Ascending aorta (tissue), 2 donors: ENCODE measurements around the gene TACC2. TPM values are rescaled to one million over a fixed set of nuclear protein-coding genes. Genes with fewer than 3 reads are reported as not detected.
A peak's percentile ranks its signal among the peaks of the same experiment; 100 is the strongest.

Experiments used
- DNase-seq, 2 donors: peaks; one replicate each; pipeline ENCODE4 v3.0.0-alpha.2; 2019; ENCODE audit warnings: low spot score in 2 of 2
- H3K27ac ChIP-seq, 2 donors: fragments of 200-600 bp; sonication (generic); one replicate each; pipeline ENCODE4 v1.5.1; 2016 to 2017; ENCODE audit warnings: mild to moderate bottlenecking in 1 of 2
- H3K27me3 ChIP-seq: fragments of 200-600 bp; sonication (generic); one replicate; pipeline ENCODE4 v1.5.1; 2017
- H3K36me3 ChIP-seq, 2 donors: fragments of 200-600 bp; sonication (generic); one replicate each; pipeline ENCODE4 v1.5.1; 2016
- H3K4me1 ChIP-seq, 2 donors: fragments of 200-600 bp; sonication (generic); one replicate each; pipeline ENCODE4 v1.5.1; 2016 to 2017; ENCODE audit warnings: mild to moderate bottlenecking in 1 of 2
- H3K4me3 ChIP-seq, 2 donors: fragments of 200-600 bp; sonication (generic); one replicate each; pipeline ENCODE4 v1.5.1; 2016 to 2017; ENCODE audit warnings: mild to moderate bottlenecking in 1 of 2
- H3K9me3 ChIP-seq, 2 donors: fragments of 200-600 bp; sonication (generic); one replicate each; pipeline ENCODE4 v1.5.1; 2016
- intact Hi-C: fragments of 100-400 bp; cut with DNase I; formaldehyde crosslinking; loops from one replicate; pipeline ENCODE4 v1.15.1; 2023
- total RNA-seq: library from RNA; depleted of rRNA; stranded (reverse); fragments of >200 nt; gene quantifications from one replicate; pipeline ENCODE4 v1.1.0, GENCODE V29; 2016
- TF ChIP-seq, protein P1 (sequence below), 3 experiments: fragments of 200-600 bp in 2 of 3; fragments of 450-650 bp in 1 of 3; sonication (generic) in 2 of 3; IDR thresholded peaks; one replicate each; pipeline ENCODE4 v1.5.1; 2016 to 2019; ENCODE audit warnings: antibody characterized with exemption in 3 of 3, mild to moderate bottlenecking in 1 of 3, moderate library complexity in 1 of 3

The TACC2 gene
- total RNA-seq, 1 donor from 2014 or later = 69.1 TPM

GRCh38 chr10:122288262-122288661 lies 299.3 kb downstream of the TACC2 start:
- peaks cover 6 to 13% of the 10 kb centered on the region in 2 donors for H3K4me1 ChIP-seq
- TF ChIP-seq, protein P1, sequence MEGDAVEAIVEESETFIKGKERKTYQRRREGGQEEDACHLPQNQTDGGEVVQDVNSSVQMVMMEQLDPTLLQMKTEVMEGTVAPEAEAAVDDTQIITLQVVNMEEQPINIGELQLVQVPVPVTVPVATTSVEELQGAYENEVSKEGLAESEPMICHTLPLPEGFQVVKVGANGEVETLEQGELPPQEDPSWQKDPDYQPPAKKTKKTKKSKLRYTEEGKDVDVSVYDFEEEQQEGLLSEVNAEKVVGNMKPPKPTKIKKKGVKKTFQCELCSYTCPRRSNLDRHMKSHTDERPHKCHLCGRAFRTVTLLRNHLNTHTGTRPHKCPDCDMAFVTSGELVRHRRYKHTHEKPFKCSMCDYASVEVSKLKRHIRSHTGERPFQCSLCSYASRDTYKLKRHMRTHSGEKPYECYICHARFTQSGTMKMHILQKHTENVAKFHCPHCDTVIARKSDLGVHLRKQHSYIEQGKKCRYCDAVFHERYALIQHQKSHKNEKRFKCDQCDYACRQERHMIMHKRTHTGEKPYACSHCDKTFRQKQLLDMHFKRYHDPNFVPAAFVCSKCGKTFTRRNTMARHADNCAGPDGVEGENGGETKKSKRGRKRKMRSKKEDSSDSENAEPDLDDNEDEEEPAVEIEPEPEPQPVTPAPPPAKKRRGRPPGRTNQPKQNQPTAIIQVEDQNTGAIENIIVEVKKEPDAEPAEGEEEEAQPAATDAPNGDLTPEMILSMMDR (IDR thresholded peaks at IDR 0.05) = no peak
- H3K36me3 ChIP-seq = no peaks in the 10 kb centered on the region
- DNase-seq = no peak
- peak overlapping the region in 1 of 2 donors; percentile 73 for H3K27ac ChIP-seq
- intact Hi-C loops = loop anchor here (5.0 kb wide), 4 partner anchors 84 to 209 kb away; partner anchors contain the start of gene PLEKHA1
- no peak overlapping the region for H3K4me3 ChIP-seq
- no peaks in the 10 kb centered on the region for H3K27me3 ChIP-seq
- no peaks in the 10 kb centered on the region for H3K9me3 ChIP-seq

- H3K4me3 ChIP-seq = no peak overlapping the region
- H3K9me3 ChIP-seq = no peaks in the 10 kb centered on the region
- H3K4me1 ChIP-seq = peaks cover 6 to 13% of the 10 kb centered on the region in 2 donors
- TF ChIP-seq, protein P1 (IDR thresholded peaks at IDR 0.05) = no peak
- H3K27ac ChIP-seq = peak overlapping the region in 1 of 2 donors; percentile 73
- intact Hi-C loops = loop anchor here (5.0 kb wide), 4 partner anchors 83 to 208 kb away; partner anchors contain the start of gene PLEKHA1
- DNase-seq = no peak
- no peaks in the 10 kb centered on the region for H3K27me3 ChIP-seq
- no peaks in the 10 kb centered on the region for H3K36me3 ChIP-seq
These were observed 300.0 kb downstream of the TACC2 start for GRCh38 chr10:122288917-122289316.

- TF ChIP-seq, protein P1 (IDR thresholded peaks at IDR 0.05) = no peak
- no peak overlapping the region for H3K4me3 ChIP-seq
These were observed 301.4 kb downstream of the TACC2 start for GRCh38 chr10:122290334-122290733.

GRCh38 chr10:122290833-122291532 lies 302.0 kb downstream of the TACC2 start:
- Histone ChIP-seq H3K36me3 (no peaks in the 10 kb centered on the region), H3K4me3 (no peak overlapping the region), H3K9me3 (no peaks in the 10 kb centered on the region), H3K27me3 (no peaks in the 10 kb centered on the region), H3K27ac (no peak overlapping the region), H3K4me1 (peaks cover 6 to 13% of the 10 kb centered on the region in 2 donors)
- intact Hi-C loops = no loop called here
- no peak for DNase-seq
- TF ChIP-seq, protein P1 (IDR thresholded peaks at IDR 0.05) = no peak

More at GRCh38 chr10:122290334-122290733, 301.4 kb downstream of the TACC2 start:
- intact Hi-C loops = no loop called here
- Histone ChIP-seq H3K4me1 (peaks cover 6 to 13% of the 10 kb centered on the region in 2 donors), H3K27ac (no peak overlapping the region), H3K27me3 (no peaks in the 10 kb centered on the region), H3K9me3 (no peaks in the 10 kb centered on the region), H3K36me3 (no peaks in the 10 kb centered on the region)
- DNase-seq = no peak

DNA sequence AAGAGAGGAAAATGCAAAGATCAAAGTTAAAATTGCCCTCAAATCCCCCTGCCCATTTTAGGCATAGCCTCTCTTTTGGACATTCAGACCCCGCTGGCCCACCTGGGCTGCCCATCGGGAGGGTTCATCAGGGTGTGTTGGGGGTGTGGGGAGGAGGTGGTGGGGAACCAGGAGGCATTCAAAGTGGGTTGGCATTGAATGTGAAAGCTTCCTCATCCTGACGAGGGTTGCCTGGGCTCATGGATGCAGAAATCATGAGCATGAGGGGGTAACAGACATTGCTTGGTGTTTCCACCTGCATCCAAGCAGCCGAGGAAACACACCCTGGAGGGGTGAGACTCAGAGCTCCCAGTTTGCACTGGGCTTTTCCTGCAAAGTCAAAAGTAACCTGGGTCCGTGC lies 302.8 kb downstream of the TACC2 start:
- Histone ChIP-seq H3K27me3 (no peaks in the 10 kb centered on the region), H3K27ac (no peak overlapping the region), H3K4me1 (peaks cover 6 to 13% of the 10 kb centered on the region in 2 donors), H3K9me3 (no peaks in the 10 kb centered on the region), H3K4me3 (no peak overlapping the region), H3K36me3 (no peaks in the 10 kb centered on the region)
- intact Hi-C loops = no loop called here
- no peak for DNase-seq
- TF ChIP-seq, protein P1 (IDR thresholded peaks at IDR 0.05) = no peak
